ENCODE results near the gene CPNE1.

- TF ChIP-seq CTCF (IDR thresholded peaks at IDR 0.05) (no peak), POLR2A (IDR thresholded peaks at IDR 0.05) (no peak)
These were observed 5.0 kb upstream of the CPNE1 start for GRCh38 chr20:35669681-35670080.
